AG09309 (cell line): ENCODE measurements around the gene EEPD1.
A peak's percentile ranks its signal among the peaks of the same experiment; 100 is the strongest.

Source experiments
- DNase-seq: peaks from one replicate; pipeline ENCODE4 v3.0.0-alpha.2; 2010; ENCODE audit warnings: low read depth
- H3K4me3 ChIP-seq: 2 replicates; pipeline ENCODE4 v1.5.1; 2011; ENCODE audit warnings: mild to moderate bottlenecking, low read depth, low read length, moderate library complexity; ENCODE audit not compliant: control insufficient read depth
- CTCF ChIP-seq: IDR thresholded peaks from 2 replicates; pipeline ENCODE4 v1.5.1; 2011; ENCODE audit warnings: mild to moderate bottlenecking, low read depth, low read length, inconsistent platforms; ENCODE audit not compliant: insufficient read depth, control insufficient read depth; ENCODE audit errors: missing control alignments

Gene EEPD1

GRCh38 chr7:36149694-36150452 lies 3.2 kb upstream of the EEPD1 start:
- no peak for DNase-seq
- H3K4me3 ChIP-seq, result no peak overlapping the region
- TF ChIP-seq CTCF, result no peak

- TF ChIP-seq CTCF, result no peak
- no peak for DNase-seq
- peak overlapping the region; percentile 36 for H3K4me3 ChIP-seq
Observed at GRCh38 chr7:36151921-36152755, 916 bp upstream of the EEPD1 start.

GRCh38 chr7:36153571-36154097 lies 580 bp downstream of the EEPD1 start:
- no peak for DNase-seq
- peak overlapping the region; percentile 71 for H3K4me3 ChIP-seq
- TF ChIP-seq CTCF, result no peak

- DNase-seq, result no peak
- TF ChIP-seq CTCF, result no peak
- no peak overlapping the region for H3K4me3 ChIP-seq
Observed at GRCh38 chr7:36154255-36155212, 1.5 kb downstream of the EEPD1 start.

DNA sequence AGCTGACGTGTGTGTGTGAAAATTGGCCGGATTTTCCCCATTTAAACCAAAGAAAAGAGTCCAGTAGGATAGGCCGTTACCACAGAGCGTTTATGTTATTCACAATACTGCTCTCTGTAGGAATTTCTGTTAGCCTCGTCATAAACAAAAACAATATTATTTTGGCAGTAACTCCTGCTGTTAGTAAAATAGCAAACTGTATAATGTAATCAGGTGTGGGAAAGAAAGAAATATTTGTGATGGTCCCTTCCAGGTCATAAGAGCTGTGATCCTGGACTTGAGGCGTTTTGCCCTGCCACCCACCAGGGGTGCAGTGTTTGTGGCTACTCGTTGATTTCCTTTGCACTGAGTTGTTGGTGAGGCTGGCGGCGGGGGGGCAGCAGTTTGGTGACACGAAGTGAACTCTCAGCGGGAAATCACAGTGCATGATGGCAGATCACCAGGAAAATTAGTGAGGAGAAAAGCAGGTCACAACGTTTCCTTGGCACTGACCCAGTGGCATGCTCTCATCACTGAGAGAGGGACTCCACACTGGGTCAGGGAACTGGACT lies 2.8 kb downstream of the EEPD1 start:
- TF ChIP-seq CTCF, result no peak
- no peak for DNase-seq
- no peak overlapping the region for H3K4me3 ChIP-seq

GRCh38 chr7:36157527-36158320 lies 4.7 kb downstream of the EEPD1 start:
- no peak overlapping the region for H3K4me3 ChIP-seq
- TF ChIP-seq CTCF, result no peak
- no peak for DNase-seq
